GM21576 (cell line): ENCODE measurements around the gene SMARCD2.
"Not testable (repeated sequence)": the region's sequence is repeated elsewhere in the genome, so short reads cannot be mapped to it uniquely, and the experiment has no call there.

Experiments
- ATAC-seq: cut with Tn5 transposase; IDR thresholded peaks from one replicate; pipeline ENCODE4 v1.9.1; 2021; ENCODE audit warnings: mild to moderate bottlenecking, moderate library complexity; ENCODE audit not compliant: unreplicated experiment

Gene SMARCD2

GRCh38 chr17:63816123-63816522, 26.4 kb downstream of the SMARCD2 start:
- ATAC-seq: no peak

- no peak for ATAC-seq
Measured at GRCh38 chr17:63809970-63810369, 32.5 kb downstream of the SMARCD2 start.

- no peak for ATAC-seq
Measured at GRCh38 chr17:63805591-63805990, 36.9 kb downstream of the SMARCD2 start.

- ATAC-seq: no peak
Measured at GRCh38 chr17:63804328-63804727, 38.2 kb downstream of the SMARCD2 start.

- no peak for ATAC-seq
Measured at GRCh38 chr17:63800783-63801182, 41.7 kb downstream of the SMARCD2 start.

- no peak for ATAC-seq
Measured at GRCh38 chr17:63798572-63799106, 43.8 kb downstream of the SMARCD2 start.

- not testable (repeated sequence) for ATAC-seq
Measured at GRCh38 chr17:63796375-63796774, 46.1 kb downstream of the SMARCD2 start.

GRCh38 chr17:63792055-63792729, 50.3 kb downstream of the SMARCD2 start:
- no peak for ATAC-seq

- no peak for ATAC-seq
Measured at GRCh38 chr17:63790057-63790456, 52.4 kb downstream of the SMARCD2 start.

GRCh38 chr17:63786971-63787711, 55.3 kb downstream of the SMARCD2 start:
- no peak for ATAC-seq

- no peak for ATAC-seq
Measured at GRCh38 chr17:63786117-63786516, 56.4 kb downstream of the SMARCD2 start.

- no peak for ATAC-seq
Measured at GRCh38 chr17:63785556-63785955, 56.9 kb downstream of the SMARCD2 start.

GRCh38 chr17:63783522-63783921, 59.0 kb downstream of the SMARCD2 start:
- ATAC-seq: no peak
